Measurements from ENCODE around the gene IPO7.
"Not testable (repeated sequence)": the region's sequence is repeated elsewhere in the genome, so short reads cannot be mapped to it uniquely, and the experiment has no call there.

IPO7 gene

DNA sequence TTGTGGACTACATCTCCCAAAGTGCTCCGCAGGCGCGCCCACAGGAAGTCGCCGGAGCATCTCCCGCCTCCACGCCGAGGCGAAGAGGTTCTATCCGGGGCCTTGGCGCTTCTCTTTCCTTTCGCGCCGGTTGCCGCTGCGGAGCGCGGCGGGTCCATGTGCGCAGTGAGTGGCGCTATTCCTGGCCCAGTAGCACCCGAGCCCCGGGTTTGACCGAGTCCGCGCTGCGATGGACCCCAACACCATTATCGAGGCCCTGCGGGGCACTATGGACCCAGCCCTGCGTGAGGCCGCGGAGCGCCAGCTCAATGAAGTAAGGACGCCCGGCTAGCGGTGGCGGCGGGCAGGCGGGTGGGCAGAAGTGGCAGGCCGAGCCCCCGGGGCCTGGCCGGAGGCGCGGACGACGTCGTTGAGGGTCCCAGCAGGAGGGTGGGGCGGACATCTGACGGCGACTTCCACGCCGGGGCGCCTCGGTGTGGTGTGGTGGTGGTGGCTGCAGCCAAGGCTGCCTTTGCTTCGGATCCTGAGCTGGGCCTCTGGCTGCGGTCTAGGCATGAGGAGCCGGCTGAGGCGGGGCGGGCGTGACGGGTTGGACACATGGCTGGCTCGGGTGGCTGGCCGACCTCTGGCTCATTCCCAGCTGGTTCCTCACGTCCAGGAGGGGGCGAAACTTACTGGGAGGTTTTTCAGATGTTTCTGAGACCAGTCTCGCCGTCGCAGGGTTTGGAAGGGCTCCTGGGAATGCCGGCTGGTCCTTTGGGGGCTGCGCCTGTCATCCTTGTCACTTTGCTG lies at the start of gene IPO7:
Gene IPO7 (plus strand): TSS at position 118 of the 792 bp plus-strand sequence. CDS start 112 bp downstream, at position 230.
- peak; percentile 67 for DNase-seq (ENCODE audit: low read depth)
- peak; percentile 54 for TF ChIP-seq CTCF (conservative IDR thresholded peaks at IDR 0.05; ENCODE audit: low read depth, low read length)
- H3K4me3 ChIP-seq (ENCODE audit: low read length), result peak within 1 kb of the TSS; percentile 89

DNA sequence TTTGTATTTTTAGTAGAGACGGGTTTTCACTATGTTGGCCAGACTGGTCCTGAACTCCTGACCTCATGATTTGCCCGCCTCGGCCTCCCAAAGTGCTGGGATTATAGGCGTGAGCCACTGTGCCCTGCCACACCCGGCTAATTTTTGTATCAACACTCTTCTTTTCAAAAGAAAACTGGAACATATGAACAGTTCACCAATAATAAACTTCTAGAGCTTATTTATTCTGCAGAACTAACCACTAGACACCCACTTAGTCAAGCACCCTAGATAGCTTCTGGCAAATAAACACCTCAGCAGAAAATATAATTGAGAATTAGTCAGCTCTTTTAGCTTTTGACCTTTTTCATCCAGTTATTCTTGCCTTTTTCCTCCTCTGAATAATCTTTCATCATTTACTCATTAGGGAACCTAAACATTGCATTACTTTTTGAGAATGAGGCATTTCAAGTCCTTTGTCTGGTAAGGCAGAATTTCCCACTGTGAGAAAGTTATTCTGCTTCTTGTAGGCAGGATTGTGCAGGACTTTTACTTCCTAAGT lies 42.7 kb upstream of the IPO7 start:
- no peak overlapping the region for H3K4me3 ChIP-seq (ENCODE audit: low read length)
- no peak for DNase-seq (ENCODE audit: low read depth)
- no peak for TF ChIP-seq CTCF (conservative IDR thresholded peaks at IDR 0.05; ENCODE audit: low read depth, low read length)

DNA sequence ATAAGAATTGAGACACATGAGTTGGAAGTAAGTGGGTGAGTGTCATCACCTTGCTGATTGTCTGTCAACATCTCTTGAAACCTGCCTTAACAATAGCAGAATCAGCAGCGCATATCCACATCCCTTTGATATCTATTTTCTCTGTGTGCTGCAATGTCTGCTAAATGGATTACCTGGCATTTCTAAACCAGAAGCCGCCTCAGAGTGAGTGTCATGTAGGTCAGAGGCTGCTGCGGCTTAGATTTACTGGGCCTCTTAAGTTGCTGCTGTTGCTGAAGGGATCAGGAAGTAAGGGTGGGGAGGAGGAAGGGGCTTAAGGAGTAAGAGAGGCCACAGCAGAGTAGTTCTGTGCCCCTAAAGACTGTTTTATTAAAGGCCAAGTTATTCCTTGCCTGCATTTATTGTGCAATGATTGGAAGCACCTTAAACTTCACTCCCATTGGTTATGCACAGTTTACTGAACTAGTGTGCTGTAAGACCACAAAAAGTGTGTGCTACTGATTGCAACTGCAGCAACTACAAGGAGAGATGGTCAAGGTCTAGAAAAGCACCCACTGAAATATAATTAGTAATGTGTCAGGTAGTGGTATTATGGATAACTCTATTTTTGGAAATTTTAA lies 40.3 kb upstream of the IPO7 start:
- DNase-seq (ENCODE audit: low read depth), result peak; percentile 23
- no peak for TF ChIP-seq CTCF (conservative IDR thresholded peaks at IDR 0.05; ENCODE audit: low read depth, low read length)
- no peak overlapping the region for H3K4me3 ChIP-seq (ENCODE audit: low read length)

DNA sequence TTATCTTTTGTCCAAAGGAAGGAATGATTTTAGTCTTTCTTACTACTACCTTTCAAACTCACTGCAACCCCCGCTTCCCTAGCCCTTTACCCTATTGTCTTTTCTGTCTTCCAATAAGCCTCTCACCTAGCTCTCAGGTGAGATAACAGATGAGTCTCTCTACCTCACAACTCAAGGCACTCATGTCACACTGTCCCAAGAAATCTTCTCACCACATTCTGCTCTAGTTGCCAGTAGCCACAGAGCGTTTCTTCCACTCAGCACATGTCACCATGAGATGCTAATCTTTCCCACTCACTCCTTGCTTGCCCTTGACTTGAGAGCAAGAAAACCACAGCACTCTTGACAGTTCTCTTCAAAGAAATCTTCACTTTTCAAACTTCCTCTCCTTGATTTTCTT lies 37.4 kb upstream of the IPO7 start:
- no peak for DNase-seq (ENCODE audit: low read depth)
- H3K4me3 ChIP-seq (ENCODE audit: low read length), result no peak overlapping the region
- no peak for TF ChIP-seq CTCF (conservative IDR thresholded peaks at IDR 0.05; ENCODE audit: low read depth, low read length)

DNA sequence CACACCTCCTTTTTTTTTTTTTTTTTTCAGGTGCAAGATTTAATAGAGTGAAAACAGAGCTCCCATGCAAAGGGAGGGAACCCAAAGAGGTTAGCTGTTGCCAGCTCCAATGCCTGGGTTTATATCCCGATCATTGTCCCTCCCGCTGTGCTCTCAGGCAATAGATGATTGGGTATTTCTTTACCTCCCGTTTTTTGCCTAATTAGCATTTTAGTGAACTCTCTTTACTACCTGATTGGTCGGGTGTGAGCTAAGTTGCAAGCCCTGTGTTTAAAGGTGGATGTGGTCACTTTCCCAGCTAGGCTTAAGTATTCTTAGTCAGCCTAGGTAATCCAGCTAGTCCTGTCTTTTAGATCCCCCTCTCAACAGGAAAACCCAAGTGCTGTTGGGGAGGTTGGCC lies 36.7 kb upstream of the IPO7 start:
- H3K4me3 ChIP-seq (ENCODE audit: low read length); DNase-seq (ENCODE audit: low read depth): not testable (repeated sequence)

DNA sequence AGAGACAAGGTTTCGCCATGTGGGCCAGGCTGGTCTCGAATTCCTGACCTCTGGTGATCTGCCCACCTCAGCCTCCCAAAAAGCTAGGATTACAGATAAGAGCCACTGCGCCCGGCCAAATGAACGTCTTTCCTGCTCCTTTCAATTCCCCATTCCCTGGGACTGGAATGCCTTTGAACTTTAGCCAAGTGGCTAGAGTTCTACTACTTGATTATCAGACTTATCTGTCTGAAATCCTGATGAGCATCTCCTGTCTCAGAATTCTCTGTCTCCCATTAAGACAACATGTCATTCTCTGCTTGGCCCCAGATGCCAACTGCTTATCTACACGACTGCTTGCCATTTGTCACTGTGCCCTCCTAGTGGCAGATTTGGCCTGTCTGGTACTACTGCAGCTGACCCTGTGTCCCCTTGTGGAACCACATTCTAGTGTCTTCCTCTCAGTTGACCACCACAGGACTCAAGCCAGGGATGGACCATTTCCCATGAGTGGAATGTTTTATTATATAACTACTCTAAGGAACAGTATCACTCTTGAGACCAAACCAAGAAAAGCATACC lies 33.1 kb upstream of the IPO7 start:
- TF ChIP-seq CTCF (conservative IDR thresholded peaks at IDR 0.05; ENCODE audit: low read depth, low read length), result no peak
- no peak overlapping the region for H3K4me3 ChIP-seq (ENCODE audit: low read length)
- DNase-seq (ENCODE audit: low read depth), result no peak

DNA sequence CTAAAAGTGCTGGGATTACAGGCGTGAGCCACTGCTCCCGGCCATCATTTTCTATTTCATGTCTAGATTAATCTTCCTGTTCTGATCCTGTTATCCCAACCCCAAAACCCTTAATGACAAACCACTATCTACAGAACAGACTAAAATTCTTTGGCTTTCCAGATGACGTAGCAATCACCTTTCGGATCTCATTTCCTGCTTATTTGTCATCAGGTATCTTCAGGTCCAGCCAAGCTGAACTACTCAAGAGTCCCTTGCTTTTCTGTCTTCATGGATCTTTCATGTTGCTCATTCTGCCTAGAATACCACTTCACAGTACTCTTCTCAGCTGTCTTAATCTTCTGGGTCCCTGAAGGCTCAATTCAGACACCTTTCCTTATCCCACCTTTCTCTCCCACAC lies 27.4 kb upstream of the IPO7 start:
- no peak for DNase-seq (ENCODE audit: low read depth)
- TF ChIP-seq CTCF (conservative IDR thresholded peaks at IDR 0.05; ENCODE audit: low read depth, low read length), result no peak
- no peak overlapping the region for H3K4me3 ChIP-seq (ENCODE audit: low read length)

DNA sequence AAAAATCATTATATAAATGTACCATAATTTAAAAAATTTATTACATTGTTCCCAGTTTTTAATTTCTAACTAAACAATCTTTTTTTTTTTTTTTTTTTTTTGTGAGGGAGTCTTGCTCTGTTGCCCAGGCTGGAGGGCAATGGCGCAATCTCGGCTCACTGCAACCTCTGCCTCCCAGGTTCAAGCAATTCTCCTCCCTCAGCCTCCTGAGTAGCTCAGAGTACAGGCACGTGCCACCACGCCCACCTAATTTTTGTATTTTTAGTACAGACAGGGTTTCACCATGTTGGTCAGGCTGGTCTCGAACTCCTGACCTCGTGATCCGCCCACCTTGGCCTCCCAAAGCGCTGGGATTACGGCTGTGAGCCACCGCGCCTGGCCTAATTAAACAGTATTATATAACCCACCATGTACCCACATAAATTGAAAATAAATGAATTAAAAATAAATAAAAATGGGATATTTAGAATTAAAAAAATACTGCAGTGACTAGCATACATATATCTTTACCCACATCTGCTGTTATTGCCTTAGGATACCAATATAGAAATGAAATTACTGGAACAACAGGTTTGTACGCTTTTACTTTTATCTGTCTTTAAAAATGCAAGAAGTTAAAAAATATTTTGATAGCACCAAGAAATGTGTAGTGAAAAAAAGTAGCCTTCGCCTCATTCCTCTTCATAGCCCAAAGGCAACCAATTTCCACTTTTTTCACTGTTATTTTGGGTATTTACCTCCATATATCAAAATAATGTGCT lies 23.4 kb upstream of the IPO7 start:
- not testable (repeated sequence) for DNase-seq (ENCODE audit: low read depth); H3K4me3 ChIP-seq (ENCODE audit: low read length)
